ENCODE measurements around the gene RTEL1. TPM values are rescaled to one million over a fixed set of nuclear protein-coding genes. Genes with fewer than 3 reads are reported as not detected.

Gene RTEL1
- polyA plus RNA-seq, 1 of the 3 experiments (the other 2 are of a cell fraction), result 9.9 TPM

- TF ChIP-seq ZBTB33 (IDR thresholded peaks at IDR 0.05; ENCODE audit: borderline replicate concordance, low read depth) (no peak), TCF12 (IDR thresholded peaks at IDR 0.05) (no peak), JUND (IDR thresholded peaks at IDR 0.05) (no peak), GATA2 (CRISPR knock-in tag; IDR thresholded peaks at IDR 0.05) (no peak)
These were observed 33.0 kb downstream of the RTEL1 start (continued) for GRCh38 chr20:63690898-63691710.

- Histone ChIP-seq H3K4me3 (ENCODE audit: low read depth in 2 of 2, low read length in 1 of 2) (no peak overlapping the region), H3K9me3 (no peaks in the 10 kb centered on the region), H3K4me2 (no peak overlapping the region), H3F3A (replicated peaks; ENCODE audit: insufficient read depth) (no peaks in the 10 kb centered on the region), H3K9me2 (no peaks in the 10 kb centered on the region), H3K27me3 (ENCODE audit: insufficient read depth) (no peaks in the 10 kb centered on the region), H3K79me2 (ENCODE audit: insufficient read depth) (no peaks in the 10 kb centered on the region), H3K36me3 (replicated peaks in 1 of 2; ENCODE audit: control insufficient read depth in 1 of 2, insufficient read depth in 2 of 2, low read length in 1 of 2) (peaks cover 0 to 9% of the 10 kb centered on the region in 2 experiments), H2AFZ (ENCODE audit: low read depth) (no peak overlapping the region), H3K4me1 (ENCODE audit: control insufficient read depth in 1 of 2, insufficient read depth in 2 of 2, low read depth in 1 of 2, low read length in 1 of 2) (peaks cover 0 to 10% of the 10 kb centered on the region in 2 experiments; a peak in 1 of 4 replicates), H3K9ac (no peak overlapping the region), H4K20me1 (ENCODE audit: insufficient read depth) (no peaks in the 10 kb centered on the region), H3K27ac (ENCODE audit: low read depth in 2 of 2, low read length in 1 of 2) (no peak overlapping the region)
- ChIA-PET CTCF (no interaction called here), POLR2A (no interaction called here)
- WGBS (ENCODE audit: low lambda C conversion rate), result 93% methylated on average over 3 of the region's 21 CpGs
- DNase-seq, result no peak
- TF ChIP-seq CTCF (IDR thresholded peaks at IDR 0.05) (no peak), GATA2 (CRISPR knock-in tag; IDR thresholded peaks at IDR 0.05) (no peak), TCF12 (IDR thresholded peaks at IDR 0.05) (no peak), SMC3 (IDR thresholded peaks at IDR 0.05; ENCODE audit: low read depth, low read length) (no peak), NFIC (IDR thresholded peaks at IDR 0.05; ENCODE audit: borderline replicate concordance) (no peak), FOXM1 (IDR thresholded peaks at IDR 0.05; ENCODE audit: low read depth) (no peak), CHD2 (IDR thresholded peaks at IDR 0.05; ENCODE audit: low read length, partially characterized antibody) (no peak), USF2 (IDR thresholded peaks at IDR 0.05; ENCODE audit: borderline replicate concordance, low read depth, low read length) (no peak), TEAD4 (IDR thresholded peaks at IDR 0.05; ENCODE audit: borderline replicate concordance, insufficient read depth) (no peak), RCOR1 (IDR thresholded peaks at IDR 0.05; ENCODE audit: low read length) (no peak), EZH2phosphoT487 (IDR thresholded peaks at IDR 0.05; ENCODE audit: borderline replicate concordance, low read depth) (no peak), ZBTB33 (IDR thresholded peaks at IDR 0.05; ENCODE audit: borderline replicate concordance, low read depth) (no peak), IRF3 (IDR thresholded peaks at IDR 0.05; ENCODE audit: low read depth, low read length) (no peak), NRF1 (IDR thresholded peaks at IDR 0.05; ENCODE audit: low read depth, low read length) (no peak), RFX5 (IDR thresholded peaks at IDR 0.05; ENCODE audit: low read length) (no peak), GABPA (IDR thresholded peaks at IDR 0.05; ENCODE audit: low read depth) (no peak)
These were observed 33.8 kb downstream of the RTEL1 start for GRCh38 chr20:63691711-63692435.

Measured in SK-N-SH (cell line).